ENCODE results near the gene LSM3.

LSM3 gene

DNA sequence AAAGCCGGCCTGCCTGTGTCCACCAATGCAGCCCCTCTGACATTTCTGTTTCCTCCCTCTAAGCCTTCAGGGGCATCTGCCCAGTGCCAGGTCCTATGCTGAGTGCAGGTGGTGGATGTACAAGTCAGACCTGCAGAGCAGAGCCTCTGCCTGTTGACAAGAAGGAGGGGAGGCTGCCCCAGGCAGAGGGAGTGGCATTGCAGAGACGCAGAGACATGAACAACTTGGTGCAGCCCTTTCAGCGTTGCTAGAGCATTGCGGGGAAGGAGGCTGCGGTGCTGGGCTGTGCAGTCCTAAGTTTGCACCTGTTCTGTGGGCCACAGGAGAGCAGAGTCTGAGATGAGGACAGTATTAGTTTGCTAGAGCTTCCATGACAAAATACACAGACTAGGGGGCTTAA is 65.2 kb downstream of the LSM3 start:
- peak; percentile 78 for DNase-seq

DNA sequence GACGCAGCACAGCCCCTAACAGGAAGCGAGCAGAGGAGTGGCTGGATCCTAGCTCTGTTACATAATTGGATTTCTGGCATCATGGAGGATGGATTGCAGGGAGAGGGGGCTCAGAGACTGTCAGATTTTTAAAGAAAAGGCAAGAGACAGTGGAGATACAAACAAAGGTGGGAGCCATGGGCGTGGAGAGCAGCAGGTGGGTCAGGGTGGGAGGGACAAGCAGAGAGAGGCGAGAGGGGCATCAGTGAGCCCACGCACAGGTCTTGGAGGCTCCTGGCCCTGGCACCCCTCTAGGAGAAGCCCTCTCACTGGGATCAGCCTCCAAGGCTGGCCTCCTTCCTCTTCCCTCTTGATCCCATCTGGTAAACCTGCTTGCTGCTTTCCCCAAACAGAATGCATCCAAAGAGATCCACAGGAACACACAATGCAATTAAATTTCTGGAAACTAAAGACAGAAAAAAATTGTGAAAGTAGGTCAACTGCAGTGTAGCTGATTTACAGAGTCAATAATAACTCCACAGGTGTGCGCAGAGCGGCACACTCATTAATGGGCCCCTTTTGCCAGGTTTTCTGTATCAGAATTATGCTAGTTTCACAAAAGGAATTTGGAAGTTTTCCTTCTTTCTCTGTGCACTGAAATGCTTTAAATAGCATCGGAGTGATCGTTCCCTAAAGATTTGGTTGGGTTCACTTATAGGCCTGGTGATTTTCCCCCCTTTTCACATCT is 66.1 kb downstream of the LSM3 start:
- DNase-seq = peak; percentile 26

GRCh38 chr3:14245248-14245639 is 66.6 kb downstream of the LSM3 start:
- peak; percentile 5 for DNase-seq

DNA sequence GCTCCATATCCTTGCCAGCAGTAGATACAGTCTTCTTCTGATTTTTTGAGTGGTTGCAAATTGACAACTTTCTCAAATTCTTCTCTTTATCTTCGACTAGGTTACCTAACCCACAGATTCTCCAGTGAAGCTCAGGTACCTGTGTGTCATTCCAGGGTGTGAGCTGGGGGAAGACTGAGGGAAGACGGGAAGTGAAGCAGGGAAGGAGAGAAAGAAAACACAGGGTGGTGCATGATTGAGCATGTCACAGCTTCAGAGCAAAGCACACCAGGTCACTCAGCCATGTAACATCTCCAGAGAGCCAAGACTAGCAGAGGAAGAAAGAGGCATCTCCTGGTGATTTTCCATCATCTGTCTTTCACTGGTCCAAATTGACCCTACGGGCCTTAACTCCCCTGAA is 67.2 kb downstream of the LSM3 start:
- DNase-seq = peak; percentile 6

DNA sequence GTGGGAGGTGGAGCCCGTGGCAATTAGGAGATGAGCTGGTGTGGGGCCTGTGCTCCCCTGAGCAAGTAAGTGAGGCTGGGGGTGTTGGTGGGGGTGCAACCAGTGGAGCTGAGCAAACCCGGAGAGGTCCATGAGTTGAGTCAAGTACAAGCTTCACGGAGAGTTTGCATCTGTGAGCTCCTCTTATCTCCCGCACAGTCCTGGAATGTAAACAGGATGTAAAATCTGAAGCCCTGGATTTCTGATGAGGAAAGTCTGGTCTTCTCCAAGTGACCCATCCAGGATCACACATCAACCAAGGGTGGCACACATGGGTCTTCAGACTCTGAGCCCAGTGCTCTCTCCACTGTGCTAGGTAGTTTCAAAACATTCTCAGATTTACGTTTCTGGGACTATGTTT is 67.8 kb downstream of the LSM3 start:
- no peak for DNase-seq

- no peak for DNase-seq
These were observed 69.8 kb downstream of the LSM3 start for GRCh38 chr3:14248477-14248848.

DNA sequence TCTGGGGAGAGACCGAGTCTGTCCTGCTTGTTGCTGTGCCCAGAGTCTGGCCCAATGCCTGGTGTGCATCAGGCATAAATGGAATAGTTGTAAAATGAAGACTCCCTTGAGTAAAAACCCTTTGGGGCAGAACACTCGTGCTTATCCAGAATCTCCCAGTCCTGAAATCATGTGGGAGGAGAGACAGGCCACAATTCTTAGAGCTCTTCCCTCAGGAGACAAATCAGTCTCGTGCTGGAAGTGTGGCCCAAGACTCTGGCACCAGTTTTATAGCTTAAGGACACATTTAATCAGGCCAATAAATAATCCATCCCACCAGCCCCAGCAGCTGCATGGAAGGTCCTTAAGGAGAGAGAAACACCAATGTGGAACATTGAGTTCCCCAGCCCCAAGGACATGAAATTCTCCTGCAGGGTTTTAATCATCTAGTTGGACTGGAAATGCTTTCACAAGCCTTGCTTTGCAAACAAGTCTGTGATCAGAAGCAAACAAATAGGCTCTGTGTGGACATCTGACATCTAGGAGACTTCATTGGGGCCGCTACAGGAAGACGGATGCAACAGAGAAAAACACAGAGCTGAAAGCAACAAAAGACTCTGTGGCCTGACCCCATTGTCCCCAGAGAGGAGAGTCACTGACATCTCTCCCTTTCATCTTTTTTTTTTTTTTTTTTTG is 70.4 kb downstream of the LSM3 start:
- no peak for DNase-seq

All from islet precursor cell (in vitro differentiated cells).